HFF-Myc (cell line): Measurements from ENCODE around the gene BABAM2.

Experiments
- DNase-seq: peaks from one replicate; pipeline ENCODE4 v3.0.0-alpha.2; 2011; ENCODE audit warnings: low read depth; ENCODE audit errors: extremely low read depth
- H3K4me3 ChIP-seq: replicated peaks from 2 replicates; pipeline ENCODE4 v1.5.1; 2011; ENCODE audit warnings: low read depth, mild to moderate bottlenecking, control low read depth, low read length
- TF ChIP-seq, protein P1 (sequence below): IDR thresholded peaks from 2 replicates; pipeline ENCODE4 v1.5.1; 2012; ENCODE audit warnings: mild to moderate bottlenecking, low read depth, low read length, control low read depth; ENCODE audit errors: missing control alignments

Gene BABAM2

DNA sequence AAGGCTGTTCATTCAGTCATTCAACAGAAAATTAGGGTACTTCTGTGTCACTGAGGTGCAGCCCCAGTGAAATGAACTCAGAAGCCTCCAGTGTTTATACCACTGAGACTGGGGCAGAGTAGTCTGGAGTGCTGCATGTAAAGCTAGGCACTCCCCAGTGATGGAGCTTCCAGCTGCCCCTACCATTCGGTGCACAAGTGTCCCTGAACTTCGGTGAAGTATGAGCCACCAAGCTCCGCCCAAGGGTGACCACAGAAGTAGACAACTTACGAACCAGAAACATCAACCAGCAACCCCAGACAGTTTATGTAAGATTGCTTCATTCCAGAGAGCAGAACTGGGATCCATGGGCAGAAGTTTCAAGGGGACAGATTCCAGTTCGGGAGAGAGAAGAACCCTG lies 431.5 kb downstream of the BABAM2 start:
- no peak overlapping the region for H3K4me3 ChIP-seq
- TF ChIP-seq, protein P1, sequence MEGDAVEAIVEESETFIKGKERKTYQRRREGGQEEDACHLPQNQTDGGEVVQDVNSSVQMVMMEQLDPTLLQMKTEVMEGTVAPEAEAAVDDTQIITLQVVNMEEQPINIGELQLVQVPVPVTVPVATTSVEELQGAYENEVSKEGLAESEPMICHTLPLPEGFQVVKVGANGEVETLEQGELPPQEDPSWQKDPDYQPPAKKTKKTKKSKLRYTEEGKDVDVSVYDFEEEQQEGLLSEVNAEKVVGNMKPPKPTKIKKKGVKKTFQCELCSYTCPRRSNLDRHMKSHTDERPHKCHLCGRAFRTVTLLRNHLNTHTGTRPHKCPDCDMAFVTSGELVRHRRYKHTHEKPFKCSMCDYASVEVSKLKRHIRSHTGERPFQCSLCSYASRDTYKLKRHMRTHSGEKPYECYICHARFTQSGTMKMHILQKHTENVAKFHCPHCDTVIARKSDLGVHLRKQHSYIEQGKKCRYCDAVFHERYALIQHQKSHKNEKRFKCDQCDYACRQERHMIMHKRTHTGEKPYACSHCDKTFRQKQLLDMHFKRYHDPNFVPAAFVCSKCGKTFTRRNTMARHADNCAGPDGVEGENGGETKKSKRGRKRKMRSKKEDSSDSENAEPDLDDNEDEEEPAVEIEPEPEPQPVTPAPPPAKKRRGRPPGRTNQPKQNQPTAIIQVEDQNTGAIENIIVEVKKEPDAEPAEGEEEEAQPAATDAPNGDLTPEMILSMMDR = no peak
- no peak for DNase-seq

DNA sequence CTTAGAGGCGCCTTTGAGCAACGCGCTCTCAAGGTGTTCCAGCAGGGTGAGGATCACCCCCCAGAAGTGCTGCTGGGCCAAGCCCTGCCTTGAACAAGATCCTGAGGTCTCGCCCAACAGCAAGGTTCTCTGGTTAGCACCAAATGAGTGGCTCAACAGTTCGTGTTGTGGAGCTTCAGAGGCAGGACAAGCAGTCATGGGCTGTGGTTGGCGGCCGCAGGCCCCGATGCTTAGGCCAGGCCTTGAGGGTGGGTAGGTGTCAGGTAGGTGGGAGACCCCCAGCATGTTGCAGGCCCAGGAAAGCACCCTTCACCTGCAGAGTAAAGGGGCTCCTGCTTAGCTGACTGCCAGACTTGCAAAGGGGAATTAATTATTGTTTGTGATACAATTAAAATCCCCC lies 431.9 kb downstream of the BABAM2 start:
- H3K4me3 ChIP-seq = no peak overlapping the region
- no peak for DNase-seq
- TF ChIP-seq, protein P1 = no peak

DNA sequence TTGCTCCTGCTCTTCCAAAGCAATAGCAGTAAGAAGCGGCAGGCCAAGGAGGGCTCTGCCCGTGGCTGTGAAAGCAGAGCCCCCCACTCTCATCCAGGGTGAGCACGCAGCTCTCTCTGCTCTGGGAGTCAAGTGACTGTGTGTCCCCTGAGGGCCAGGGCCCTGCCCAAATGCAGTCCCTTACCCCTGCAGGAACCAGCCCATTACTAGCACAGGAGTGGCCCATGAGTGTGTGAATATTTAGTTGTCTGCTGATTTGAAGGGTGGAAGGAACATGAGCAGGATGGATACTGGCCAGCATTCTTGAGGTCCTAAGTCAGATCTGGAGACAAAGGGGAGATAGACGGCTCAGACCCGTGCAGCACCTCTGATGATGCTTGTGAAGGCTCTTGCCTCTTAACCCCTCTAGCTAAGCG lies 432.5 kb downstream of the BABAM2 start:
- no peak overlapping the region for H3K4me3 ChIP-seq
- TF ChIP-seq, protein P1 = no peak
- no peak for DNase-seq

- TF ChIP-seq, protein P1 = no peak
- DNase-seq = no peak
- H3K4me3 ChIP-seq = no peak overlapping the region
Observed at GRCh38 chr2:28325173-28325566, 434.6 kb downstream of the BABAM2 start.

- TF ChIP-seq, protein P1 = no peak
- H3K4me3 ChIP-seq = no peak overlapping the region
- no peak for DNase-seq
Observed at GRCh38 chr2:28325567-28326468, 435.3 kb downstream of the BABAM2 start.

GRCh38 chr2:28326469-28326805 lies 435.9 kb downstream of the BABAM2 start:
- no peak for DNase-seq
- TF ChIP-seq, protein P1 = no peak
- no peak overlapping the region for H3K4me3 ChIP-seq

DNA sequence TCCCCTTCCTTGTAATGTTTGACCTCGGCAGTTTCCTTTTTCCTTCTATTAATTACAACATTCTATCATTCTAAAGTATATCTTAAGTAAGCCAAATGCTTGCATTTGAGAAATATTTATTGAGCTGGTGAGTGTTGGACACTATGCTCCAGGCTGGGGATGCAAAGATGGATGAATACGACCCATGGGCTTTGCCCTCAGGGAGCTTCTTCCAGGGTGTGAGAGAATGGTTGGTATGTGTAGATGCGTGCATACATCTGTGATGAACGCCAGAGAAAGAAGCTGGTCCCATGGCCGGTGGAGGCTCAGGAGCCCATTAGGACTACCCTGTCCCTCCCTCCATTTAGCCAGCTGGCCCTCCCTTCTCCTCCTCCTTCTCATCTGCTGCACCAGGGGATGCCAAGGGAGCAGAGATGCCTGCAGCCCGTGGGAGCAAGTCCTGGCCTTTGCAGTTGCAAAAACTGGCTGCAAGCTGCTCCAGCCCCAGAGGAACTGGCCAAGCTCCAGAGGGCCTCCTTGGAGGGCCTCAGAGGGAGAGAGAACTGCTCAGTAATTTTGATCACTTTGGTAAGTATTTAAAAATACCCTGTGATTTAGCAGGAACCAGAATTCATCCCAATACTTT lies 436.5 kb downstream of the BABAM2 start:
- no peak overlapping the region for H3K4me3 ChIP-seq
- TF ChIP-seq, protein P1 = no peak
- DNase-seq = no peak
